ENCODE data around the gene TRIM13. TPM values are rescaled to one million over a fixed set of nuclear protein-coding genes. Genes with fewer than 3 reads are reported as not detected.
"Not testable (repeated sequence)": the region's sequence is repeated elsewhere in the genome, so short reads cannot be mapped to it uniquely, and the experiment has no call there.

TRIM13 gene
- total RNA-seq, 2 donors from 2014 or later = 4.6 to 11.2 TPM

GRCh38 chr13:50038266-50038665 is 41.4 kb downstream of the TRIM13 start:
- Histone ChIP-seq H3K36me3 (replicated peaks in 1 of 2; ENCODE audit: insufficient read depth in 1 of 2, low read depth in 2 of 2) (no peaks in the 10 kb centered on the region), H3K27ac (no peak overlapping the region), H3K4me1 (no peaks in the 10 kb centered on the region), H3K9me3 (peaks cover 0 to 5% (median 0%) of the 10 kb centered on the region in 3 donors), H3K4me3 (no peak overlapping the region), H3K27me3 (no peaks in the 10 kb centered on the region)
- 93 to 99% methylated on average over 6 of the region's 6 CpGs for WGBS, 2 donors
- intact Hi-C loops (cut with DNase I) = no loop called here
- DNase-seq (no peak), ATAC-seq (no peak)
- TF ChIP-seq POLR2A (IDR thresholded peaks at IDR 0.05) (no peak), CTCF (IDR thresholded peaks at IDR 0.05) (no peak)

- no peak for DNase-seq
- 81 to 91% methylated on average over 4 of the region's 4 CpGs for WGBS, 2 donors
- intact Hi-C loops (cut with DNase I) = no loop called here
Observed at GRCh38 chr13:50052478-50052877, 55.6 kb downstream of the TRIM13 start.

GRCh38 chr13:50053844-50054243 is 57.0 kb downstream of the TRIM13 start:
- H3K27me3 ChIP-seq = no peaks in the 10 kb centered on the region
- no peak overlapping the region for H3K27ac ChIP-seq
- H3K36me3 ChIP-seq (replicated peaks in 1 of 2; ENCODE audit: insufficient read depth in 1 of 2, low read depth in 2 of 2) = no peaks in the 10 kb centered on the region
- ATAC-seq (no peak), DNase-seq (no peak)
- H3K4me3 ChIP-seq = no peak overlapping the region
- WGBS, 2 donors = 87 to 94% methylated on average over 1 of the region's 1 CpG
- intact Hi-C loops (cut with DNase I) = no loop called here
- no peaks in the 10 kb centered on the region for H3K9me3 ChIP-seq
- no peaks in the 10 kb centered on the region for H3K4me1 ChIP-seq
- TF ChIP-seq CTCF (IDR thresholded peaks at IDR 0.05) = no peak
- TF ChIP-seq POLR2A (IDR thresholded peaks at IDR 0.05) = no peak

More at GRCh38 chr13:50052478-50052877, 55.6 kb downstream of the TRIM13 start:
- ATAC-seq = no peak
- no peaks in the 10 kb centered on the region for H3K36me3 ChIP-seq (replicated peaks in 1 of 2; ENCODE audit: insufficient read depth in 1 of 2, low read depth in 2 of 2)
- H3K27ac ChIP-seq = no peak overlapping the region
- no peak overlapping the region for H3K4me3 ChIP-seq
- no peaks in the 10 kb centered on the region for H3K9me3 ChIP-seq
- TF ChIP-seq CTCF (IDR thresholded peaks at IDR 0.05) (no peak), POLR2A (IDR thresholded peaks at IDR 0.05) (no peak)
- no peaks in the 10 kb centered on the region for H3K27me3 ChIP-seq
- H3K4me1 ChIP-seq = no peaks in the 10 kb centered on the region

GRCh38 chr13:50055454-50055853 is 58.6 kb downstream of the TRIM13 start:
- no peak overlapping the region for H3K27ac ChIP-seq
- no peaks in the 10 kb centered on the region for H3K36me3 ChIP-seq (replicated peaks in 1 of 2; ENCODE audit: insufficient read depth in 1 of 2, low read depth in 2 of 2)
- H3K9me3 ChIP-seq = no peaks in the 10 kb centered on the region
- no peaks in the 10 kb centered on the region for H3K4me1 ChIP-seq
- WGBS, 2 donors = 75 to 91% methylated on average over 1 of the region's 1 CpG
- no peak for TF ChIP-seq POLR2A (IDR thresholded peaks at IDR 0.05)
- no peak overlapping the region for H3K4me3 ChIP-seq
- no peaks in the 10 kb centered on the region for H3K27me3 ChIP-seq
- no peak for ATAC-seq
- no peak for DNase-seq
- intact Hi-C loops (cut with DNase I) = no loop called here

GRCh38 chr13:50060718-50061117 is 63.9 kb downstream of the TRIM13 start:
- Histone ChIP-seq H3K9me3 (no peaks in the 10 kb centered on the region), H3K36me3 (replicated peaks in 1 of 2; ENCODE audit: insufficient read depth in 1 of 2, low read depth in 2 of 2) (no peaks in the 10 kb centered on the region), H3K27me3 (no peaks in the 10 kb centered on the region), H3K4me3 (no peak overlapping the region), H3K27ac (no peak overlapping the region), H3K4me1 (no peaks in the 10 kb centered on the region)
- intact Hi-C loops (cut with DNase I) = no loop called here
- WGBS, 2 donors = 97 to 100% methylated on average over 1 of the region's 1 CpG
- ATAC-seq (no peak), DNase-seq (no peak)
- TF ChIP-seq CTCF (IDR thresholded peaks at IDR 0.05) (no peak), POLR2A (IDR thresholded peaks at IDR 0.05) (no peak)

- 95 to 97% methylated on average over 7 of the region's 7 CpGs for WGBS, 2 donors
- H3K4me1 ChIP-seq; ATAC-seq; intact Hi-C loops (cut with DNase I); DNase-seq; H3K9me3 ChIP-seq; H3K4me3 ChIP-seq; H3K36me3 ChIP-seq (replicated peaks in 1 of 2; ENCODE audit: insufficient read depth in 1 of 2, low read depth in 2 of 2); H3K27ac ChIP-seq; H3K27me3 ChIP-seq: not testable (repeated sequence)
Observed at GRCh38 chr13:50062336-50062735, 65.5 kb downstream of the TRIM13 start.
